ENCODE data around the gene CCDC188. TPM values are rescaled to one million over a fixed set of nuclear protein-coding genes. Genes with fewer than 3 reads are reported as not detected.

Gene CCDC188
- 0.61 TPM for polyA plus RNA-seq (2013, experiment 1 of 2; ENCODE audit: insufficient read length)
- polyA plus RNA-seq (2013, experiment 2 of 2; ENCODE audit: insufficient read length): 0.40 TPM

- no peak for DNase-seq
These were observed at the start of gene CCDC188 for GRCh38 chr22:20150381-20151275. Gene CCDC188 (minus strand): TSS chr22:20151055. CDS start chr22:20150986, 69 bp downstream.

GRCh38 chr22:20199906-20200305, 49.1 kb upstream of the CCDC188 start:
- DNase-seq: no peak

- no peak for DNase-seq
These were observed 48.6 kb upstream of the CCDC188 start for GRCh38 chr22:20199413-20199842.

GRCh38 chr22:20198557-20199319, 47.9 kb upstream of the CCDC188 start:
- no peak for DNase-seq

GRCh38 chr22:20197407-20198030, 46.7 kb upstream of the CCDC188 start:
- no peak for DNase-seq

GRCh38 chr22:20196094-20196842, 45.4 kb upstream of the CCDC188 start:
- no peak for DNase-seq

- DNase-seq: no peak
These were observed 44.1 kb upstream of the CCDC188 start for GRCh38 chr22:20194681-20195593.

- DNase-seq: no peak
These were observed 43.1 kb upstream of the CCDC188 start for GRCh38 chr22:20193761-20194494.

- no peak for DNase-seq
These were observed 42.3 kb upstream of the CCDC188 start for GRCh38 chr22:20192972-20193760.

GRCh38 chr22:20192293-20192971, 41.6 kb upstream of the CCDC188 start:
- DNase-seq: no peak

GRCh38 chr22:20191803-20192202, 40.9 kb upstream of the CCDC188 start:
- DNase-seq: no peak

- DNase-seq: no peak
These were observed 40.2 kb upstream of the CCDC188 start for GRCh38 chr22:20191000-20191515.

- no peak for DNase-seq
These were observed 37.7 kb upstream of the CCDC188 start for GRCh38 chr22:20188567-20188877.

GRCh38 chr22:20187777-20188566, 37.1 kb upstream of the CCDC188 start:
- no peak for DNase-seq

GRCh38 chr22:20186871-20187546, 36.2 kb upstream of the CCDC188 start:
- no peak for DNase-seq

GRCh38 chr22:20186183-20186870, 35.5 kb upstream of the CCDC188 start:
- no peak for DNase-seq

- no peak for DNase-seq
These were observed 34.9 kb upstream of the CCDC188 start for GRCh38 chr22:20185750-20186149.
